Subcutaneous adipose tissue (tissue), 4 donors: ENCODE measurements around the gene AEBP1. TPM values are rescaled to one million over a fixed set of nuclear protein-coding genes. Genes with fewer than 3 reads are reported as not detected.

Source experiments
- total RNA-seq, 4 donors: library from RNA; depleted of rRNA; stranded (reverse); fragments of >200 nt; gene quantifications; one replicate each; pipeline ENCODE4 v1.1.0, GENCODE V29; 2016
- TF ChIP-seq, protein P1 (sequence below): fragments of 450-650 bp; IDR thresholded peaks from one replicate; pipeline ENCODE4 v1.5.1; 2016; ENCODE audit warnings: low read depth, mild to moderate bottlenecking, control low read depth, antibody characterized with exemption, moderate library complexity

The AEBP1 gene
- total RNA-seq, 4 donors from 2014 or later = 90.2 to 183 (median 162) TPM

DNA sequence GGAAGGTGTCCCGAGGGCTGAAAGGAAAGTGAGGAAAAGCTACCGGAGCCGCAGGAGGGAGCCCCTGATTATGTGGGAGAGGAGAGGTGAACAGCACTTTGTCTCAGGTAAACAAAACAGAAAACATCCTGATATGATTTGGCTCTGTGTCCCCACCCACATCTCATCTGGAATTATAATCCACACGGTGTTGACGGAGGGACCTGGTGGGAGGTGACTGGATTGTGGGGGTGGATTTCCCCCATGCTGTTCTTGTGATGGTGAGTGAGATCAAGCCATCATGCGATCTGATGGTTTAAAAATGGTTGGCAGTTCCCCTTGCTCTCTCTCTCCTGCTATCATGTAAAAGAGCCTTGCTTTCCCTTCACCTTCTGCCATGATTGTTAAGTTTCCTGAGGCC is 16.2 kb downstream of the AEBP1 start:
- TF ChIP-seq, protein P1, sequence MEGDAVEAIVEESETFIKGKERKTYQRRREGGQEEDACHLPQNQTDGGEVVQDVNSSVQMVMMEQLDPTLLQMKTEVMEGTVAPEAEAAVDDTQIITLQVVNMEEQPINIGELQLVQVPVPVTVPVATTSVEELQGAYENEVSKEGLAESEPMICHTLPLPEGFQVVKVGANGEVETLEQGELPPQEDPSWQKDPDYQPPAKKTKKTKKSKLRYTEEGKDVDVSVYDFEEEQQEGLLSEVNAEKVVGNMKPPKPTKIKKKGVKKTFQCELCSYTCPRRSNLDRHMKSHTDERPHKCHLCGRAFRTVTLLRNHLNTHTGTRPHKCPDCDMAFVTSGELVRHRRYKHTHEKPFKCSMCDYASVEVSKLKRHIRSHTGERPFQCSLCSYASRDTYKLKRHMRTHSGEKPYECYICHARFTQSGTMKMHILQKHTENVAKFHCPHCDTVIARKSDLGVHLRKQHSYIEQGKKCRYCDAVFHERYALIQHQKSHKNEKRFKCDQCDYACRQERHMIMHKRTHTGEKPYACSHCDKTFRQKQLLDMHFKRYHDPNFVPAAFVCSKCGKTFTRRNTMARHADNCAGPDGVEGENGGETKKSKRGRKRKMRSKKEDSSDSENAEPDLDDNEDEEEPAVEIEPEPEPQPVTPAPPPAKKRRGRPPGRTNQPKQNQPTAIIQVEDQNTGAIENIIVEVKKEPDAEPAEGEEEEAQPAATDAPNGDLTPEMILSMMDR = no peak

DNA sequence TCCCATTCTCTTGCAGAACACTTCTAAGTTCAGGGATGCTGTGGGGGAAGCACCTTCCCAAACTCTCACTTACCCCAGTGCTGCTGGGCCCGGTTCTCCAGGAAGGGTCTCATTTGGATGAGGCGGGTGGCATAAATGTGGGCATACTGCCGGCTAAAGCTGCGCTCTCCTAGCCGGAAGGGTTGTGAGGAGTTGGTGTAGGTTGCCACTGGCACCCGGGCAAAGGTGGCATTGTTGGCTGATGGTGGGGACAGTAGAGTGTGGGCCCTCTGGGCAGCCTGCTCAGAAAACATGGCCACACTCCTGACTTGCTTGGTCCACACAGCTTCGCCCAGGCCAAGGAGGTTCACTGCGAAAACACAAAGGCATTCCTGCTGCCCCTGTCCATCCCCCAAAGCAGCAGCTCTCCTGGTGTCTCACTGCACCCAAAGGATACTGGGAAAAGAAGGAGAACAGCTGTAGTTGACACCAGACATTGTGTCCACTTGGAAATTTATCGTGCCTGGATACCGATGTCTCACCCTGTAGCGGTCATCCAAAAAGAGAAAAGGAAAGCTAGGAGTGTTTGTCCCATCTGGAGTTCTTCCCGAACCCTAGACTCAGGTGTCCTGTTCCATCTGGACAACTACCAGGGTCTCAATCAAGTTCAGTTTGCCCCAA is 17.7 kb downstream of the AEBP1 start:
- TF ChIP-seq, protein P1 = no peak

GRCh38 chr7:44122529-44122928 is 18.4 kb downstream of the AEBP1 start:
- TF ChIP-seq, protein P1 = no peak

DNA sequence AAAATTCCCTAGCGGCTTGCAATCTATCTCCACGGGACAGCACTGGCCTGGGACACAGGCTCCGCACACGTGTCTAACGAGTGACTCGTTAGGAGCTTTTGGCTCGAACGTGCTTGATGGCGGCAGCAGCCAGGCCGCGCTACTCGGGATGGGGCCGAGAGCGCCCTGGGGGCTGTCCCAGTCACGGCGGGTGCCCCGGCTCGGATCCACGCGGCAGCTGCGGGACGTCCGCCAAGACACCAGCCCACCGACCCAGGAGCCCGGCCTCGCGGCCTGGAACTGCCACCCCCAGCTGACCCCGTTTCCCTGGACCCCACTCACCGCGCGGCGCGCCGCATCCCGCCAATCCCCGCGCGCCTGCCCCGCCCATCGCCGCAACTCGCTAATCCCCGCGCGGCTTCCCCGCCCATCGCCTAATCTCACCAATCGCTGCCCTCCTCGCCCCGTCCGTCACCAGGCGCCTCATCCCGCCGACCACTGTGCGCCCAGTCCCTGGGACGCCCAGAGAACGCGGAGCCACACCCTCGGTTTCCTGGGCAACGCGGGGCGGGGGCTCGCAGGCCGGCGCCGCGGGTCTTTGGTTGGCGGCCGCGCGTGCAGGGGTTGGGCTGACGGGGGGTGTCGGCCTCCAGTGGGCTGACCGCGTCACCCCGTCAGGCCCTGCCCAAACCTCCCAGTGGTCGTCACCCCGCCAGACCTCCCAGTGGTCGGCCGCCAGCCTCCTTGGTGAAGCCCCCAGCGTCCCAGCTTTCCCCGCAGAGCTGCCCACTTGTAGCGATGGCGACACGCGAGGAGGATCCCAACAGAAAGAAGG is 19.3 kb downstream of the AEBP1 start, which contains the start of gene POLD2:
POLD2 (minus strand) TSS at position 359 of the 814 bp plus-strand sequence. CDS start 1,495 bp downstream, outside the sequence.
- TF ChIP-seq, protein P1 = no peak

DNA sequence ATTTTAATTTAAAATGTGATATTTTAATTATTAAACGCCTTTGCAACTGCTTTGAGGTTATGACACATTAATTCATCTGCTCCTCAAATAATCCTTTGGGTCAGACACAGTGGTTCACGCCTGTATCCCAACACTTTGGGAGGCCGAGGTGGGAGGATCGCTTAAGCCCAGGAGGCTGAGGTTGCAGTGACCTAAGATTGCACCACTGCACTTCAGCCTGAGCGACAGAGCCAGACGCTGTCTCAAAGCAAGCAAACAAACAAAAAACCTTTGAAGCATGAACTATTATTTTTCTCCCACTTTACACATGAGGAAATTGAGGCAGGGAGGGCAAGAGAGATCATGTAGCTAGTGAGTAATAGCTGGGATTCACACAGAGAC is 20.7 kb downstream of the AEBP1 start:
- TF ChIP-seq, protein P1 = no peak

DNA sequence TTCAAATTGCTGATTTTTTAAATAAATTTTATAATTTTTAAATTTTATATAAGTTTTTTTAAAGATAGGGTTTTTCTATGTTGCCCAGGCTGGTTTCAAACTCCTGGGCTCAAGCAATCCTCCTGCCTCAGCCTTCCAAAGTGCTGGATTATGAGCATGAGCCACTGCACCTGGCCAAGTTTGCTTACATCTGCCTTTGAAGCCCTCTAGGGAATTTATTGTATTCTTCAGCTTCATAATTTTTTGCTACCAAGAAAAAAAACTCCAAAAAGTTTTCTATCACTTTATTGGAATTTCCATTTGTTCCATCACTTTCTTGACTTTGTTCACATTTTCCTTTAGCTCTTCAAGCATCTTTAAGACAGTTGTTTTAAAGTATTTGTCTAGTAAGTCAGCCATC is 23.0 kb downstream of the AEBP1 start:
- TF ChIP-seq, protein P1 = no peak
